ENCODE results near the gene MRPS24. TPM values are rescaled to one million over a fixed set of nuclear protein-coding genes. Genes with fewer than 3 reads are reported as not detected.

Gene MRPS24
- total RNA-seq, 2 experiments from 2014 or later, result 127 to 130 TPM

DNA sequence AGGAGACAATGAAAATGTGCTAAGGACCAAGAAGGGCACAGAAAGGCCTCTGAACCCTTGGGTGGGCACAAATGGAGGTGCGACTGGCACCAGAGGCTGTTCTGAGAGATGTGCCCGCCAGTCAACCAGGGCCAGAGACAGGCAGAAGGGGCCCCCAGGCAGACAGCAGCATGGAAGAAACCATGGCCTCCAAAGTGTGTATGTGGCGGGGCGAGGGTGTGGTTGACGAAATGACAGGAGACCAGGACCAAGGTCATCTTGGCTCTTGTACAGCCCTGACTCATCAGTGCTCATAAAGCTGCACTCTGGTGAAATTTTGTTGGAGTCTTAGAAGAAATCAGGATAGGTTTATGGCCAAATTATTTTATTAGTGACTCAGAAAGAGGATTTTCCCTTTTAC lies 4.0 kb upstream of the MRPS24 start:
- Mint-ChIP-seq H3K4me3 (no peak overlapping the region), H3K36me3 (ENCODE audit: low read depth) (peaks cover 25% of the 10 kb centered on the region), H3K27me3 (no peaks in the 10 kb centered on the region), H3K27ac (no peak overlapping the region), H3K4me1 (ENCODE audit: low read depth) (peaks cover 16% of the 10 kb centered on the region), H3K9me3 (peaks cover 1% of the 10 kb centered on the region)
- intact Hi-C loops (cut with micrococcal nuclease), result no loop called here
- no peak for TF ChIP-seq CTCF (IDR thresholded peaks at IDR 0.05)
- POLR2A ChIA-PET, result interaction anchor here (1.1 kb wide), 1 partner anchor 10 kb away, joined by 3 read pairs; no protein-coding TSS in a partner anchor
- CTCF ChIA-PET, result interaction anchor here (1.1 kb wide), 1 partner anchor 34 kb away, joined by 3 read pairs; no protein-coding TSS in a partner anchor
- ATAC-seq (no peak), DNase-seq (no peak)

DNA sequence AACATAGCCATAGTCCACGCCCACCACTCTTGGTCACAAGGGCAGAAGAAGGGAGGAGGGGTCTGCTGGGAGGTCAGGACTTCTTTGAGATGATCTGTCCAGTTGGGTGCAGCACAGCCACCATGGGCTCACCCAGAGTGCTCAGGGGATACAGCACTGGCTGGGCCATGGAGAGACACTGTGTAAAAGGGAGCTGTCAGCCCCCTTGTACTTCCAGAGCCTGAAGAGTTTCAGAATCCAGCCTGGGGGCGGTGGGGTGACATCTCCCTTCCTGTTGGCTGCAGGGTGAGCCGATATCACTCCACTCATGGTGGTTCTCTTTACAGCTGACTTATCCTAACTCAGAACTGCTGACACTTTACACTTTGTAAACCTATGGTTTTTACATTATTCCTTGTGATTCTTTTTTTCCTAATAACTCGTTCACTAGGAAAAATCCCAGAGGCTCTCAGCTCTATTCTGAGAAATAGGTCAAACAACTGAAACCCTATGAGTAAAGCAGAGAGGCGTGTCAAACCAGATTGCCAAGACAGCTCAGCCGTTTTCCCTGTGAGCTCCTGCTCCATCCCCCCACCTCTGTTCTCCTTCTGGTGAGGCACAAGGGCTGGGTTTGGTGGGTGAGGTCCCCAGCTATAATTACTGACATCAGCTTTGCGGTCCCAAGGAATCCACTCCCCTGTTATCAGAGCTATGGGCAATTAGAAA lies 3.2 kb upstream of the MRPS24 start:
- ATAC-seq (no peak), DNase-seq (no peak)
- ChIA-PET CTCF (interaction anchor here (1.1 kb wide), 1 partner anchor 33 kb away, joined by 3 read pairs; no protein-coding TSS in a partner anchor), POLR2A (no interaction called here)
- Mint-ChIP-seq H3K4me3 (no peak overlapping the region), H3K4me1 (ENCODE audit: low read depth) (peaks cover 21% of the 10 kb centered on the region), H3K36me3 (ENCODE audit: low read depth) (peaks cover 23% of the 10 kb centered on the region), H3K27ac (no peak overlapping the region), H3K9me3 (peaks cover 1% of the 10 kb centered on the region), H3K27me3 (no peaks in the 10 kb centered on the region)
- intact Hi-C loops (cut with micrococcal nuclease), result no loop called here
- no peak for TF ChIP-seq CTCF (IDR thresholded peaks at IDR 0.05)

- Mint-ChIP-seq H3K4me3 (no peak overlapping the region), H3K27me3 (no peaks in the 10 kb centered on the region), H3K27ac (no peak overlapping the region), H3K9me3 (peaks cover 1% of the 10 kb centered on the region), H3K36me3 (ENCODE audit: low read depth) (peaks cover 23% of the 10 kb centered on the region), H3K4me1 (ENCODE audit: low read depth) (peaks cover 22% of the 10 kb centered on the region)
- DNase-seq, result no peak
- ChIA-PET CTCF (no interaction called here), POLR2A (no interaction called here)
- no peak for ATAC-seq
- intact Hi-C loops (cut with micrococcal nuclease), result no loop called here
- TF ChIP-seq CTCF (IDR thresholded peaks at IDR 0.05), result no peak
Observed at GRCh38 chr7:43871064-43871463, 1.7 kb upstream of the MRPS24 start.

DNA sequence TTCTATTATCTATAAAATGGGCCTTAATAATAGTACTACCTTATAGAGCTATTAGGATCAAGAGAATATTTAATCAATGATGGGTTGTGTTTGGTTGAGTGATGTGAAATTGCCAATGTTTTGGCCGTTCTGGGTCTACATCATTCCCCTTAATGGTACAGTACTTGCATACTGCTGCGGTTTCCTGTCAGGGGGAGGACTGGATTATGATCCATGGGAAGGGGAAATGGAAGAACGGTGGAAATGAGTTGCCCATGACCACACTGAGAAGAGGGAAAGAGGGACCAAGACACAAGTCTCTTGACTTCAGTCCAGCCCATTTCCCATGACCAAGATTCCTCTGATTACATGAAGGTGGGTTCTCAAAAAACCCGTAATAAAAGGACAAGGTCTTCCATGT lies 999 bp upstream of the MRPS24 start:
- Mint-ChIP-seq H3K27ac (no peak overlapping the region), H3K27me3 (no peaks in the 10 kb centered on the region), H3K36me3 (ENCODE audit: low read depth) (peaks cover 27% of the 10 kb centered on the region), H3K4me1 (ENCODE audit: low read depth) (peaks cover 22% of the 10 kb centered on the region), H3K9me3 (peaks cover 1% of the 10 kb centered on the region), H3K4me3 (peak overlapping the region; percentile 24)
- DNase-seq (no peak), ATAC-seq (no peak)
- ChIA-PET CTCF (interaction anchor here (1.1 kb wide), 1 partner anchor 31 kb away, joined by 3 read pairs; no protein-coding TSS in a partner anchor), POLR2A (interaction anchor here (1.3 kb wide), 2 partner anchors 15 to 34 kb away, joined by 3 read pairs; no protein-coding TSS in a partner anchor)
- intact Hi-C loops (cut with micrococcal nuclease), result no loop called here
- TF ChIP-seq CTCF (IDR thresholded peaks at IDR 0.05), result no peak

GRCh38 chr7:43869867-43870240 lies 537 bp upstream of the MRPS24 start:
- ChIA-PET CTCF (interaction anchor here (0.9 to 1.1 kb wide), 3 partner anchors 31 to 287 kb away, joined by 3 read pairs; partner anchors contain the start of gene STK17A), POLR2A (interaction anchor here (0.6 to 1.9 kb wide), 5 partner anchors 10 to 140 kb away, joined by 3 to 8 read pairs (median 3); partner anchors contain the start of gene COA1)
- peaks cover 26% of the 10 kb centered on the region for H3K36me3 Mint-ChIP-seq (ENCODE audit: low read depth)
- intact Hi-C loops (cut with micrococcal nuclease), result no loop called here
- peak overlapping the region; percentile 87 for H3K27ac Mint-ChIP-seq
- H3K4me1 Mint-ChIP-seq (ENCODE audit: low read depth), result peaks cover 22% of the 10 kb centered on the region
- no peaks in the 10 kb centered on the region for H3K27me3 Mint-ChIP-seq
- peak overlapping the region; percentile 81 for H3K4me3 Mint-ChIP-seq
- H3K9me3 Mint-ChIP-seq, result peaks cover 1% of the 10 kb centered on the region
- peak; percentile 53 for DNase-seq
- no peak for TF ChIP-seq CTCF (IDR thresholded peaks at IDR 0.05)
- ATAC-seq, result peak; percentile 6

Measured in activated CD8-positive, alpha-beta T cell treated with anti-CD3 and anti-CD28 coated beads for 36 hours (primary cell).